NCI-H345 treated with DMSO at 0.1 percent for 48 hours (cell line): Measurements from ENCODE around the gene GET4.
"Not testable (repeated sequence)": the region's sequence is repeated elsewhere in the genome, so short reads cannot be mapped to it uniquely, and the experiment has no call there.

Experiments
- DNase-seq: peaks from one replicate; lab custom pipeline; 2025; ENCODE audit not compliant: unreplicated experiment; lab: John Stamatoyannopoulos, UW

GET4 gene

DNA sequence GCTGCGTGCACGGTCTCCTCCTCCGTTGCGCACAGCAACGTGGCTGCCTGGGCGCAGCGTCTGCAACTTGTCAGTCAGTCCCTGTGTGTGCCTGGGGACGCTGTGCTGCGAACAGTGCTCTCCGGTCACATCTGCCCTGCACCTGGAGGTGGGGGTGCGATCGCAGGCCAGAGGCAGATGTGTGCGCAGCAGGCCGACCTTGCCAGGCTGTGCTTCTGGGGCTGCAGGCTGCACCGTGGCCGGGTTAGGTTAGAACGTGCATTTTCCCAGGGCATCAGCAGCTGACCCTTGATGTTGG, 8.2 kb upstream of the GET4 start:
- no peak for DNase-seq

DNA sequence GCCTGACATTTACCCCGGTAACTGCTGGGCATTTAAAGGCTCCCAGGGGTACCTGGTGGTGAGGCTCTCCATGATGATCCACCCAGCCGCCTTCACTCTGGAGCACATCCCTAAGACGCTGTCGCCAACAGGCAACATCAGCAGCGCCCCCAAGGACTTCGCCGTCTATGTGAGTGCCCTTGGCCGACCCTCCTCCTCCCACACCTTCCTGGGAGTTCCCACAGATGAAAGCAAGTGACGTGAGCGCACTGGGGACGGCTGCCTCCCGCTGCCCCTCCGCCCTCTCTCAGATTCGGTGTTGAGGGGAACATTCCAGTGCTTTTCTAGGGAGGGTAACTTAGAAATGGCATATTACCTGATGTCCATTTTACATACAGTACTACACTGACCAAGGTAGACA, 7.0 kb upstream of the GET4 start:
- no peak for DNase-seq

DNA sequence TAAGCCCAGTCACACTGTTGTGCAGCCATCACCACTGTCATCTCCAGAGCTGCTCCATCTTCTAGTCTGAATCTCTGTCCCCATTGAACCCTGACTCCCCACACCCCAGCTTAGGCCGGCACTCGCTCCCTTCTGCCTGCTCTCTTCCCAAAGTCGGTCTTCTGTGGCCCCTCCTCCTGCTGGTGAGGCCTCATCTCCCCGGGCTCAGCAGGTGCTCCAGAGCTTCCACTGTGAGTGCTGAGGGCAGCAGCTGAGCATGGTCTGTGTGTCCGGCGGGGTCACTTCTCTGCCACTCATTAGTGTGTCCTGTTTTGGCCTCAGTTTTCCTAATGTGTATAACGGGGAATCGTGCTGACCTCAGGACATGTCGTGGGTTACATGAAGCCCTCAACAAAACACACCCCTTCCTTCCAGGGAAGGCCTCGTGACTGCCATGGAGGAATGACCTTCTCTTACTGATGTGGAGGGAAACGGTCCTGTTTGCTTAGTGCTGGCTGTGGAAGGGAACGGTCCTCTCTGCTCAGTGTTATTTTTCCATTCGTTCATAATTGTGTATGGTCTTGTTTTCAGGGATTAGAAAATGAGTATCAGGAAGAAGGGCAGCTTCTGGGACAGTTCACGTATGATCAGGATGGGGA, 4.3 kb upstream of the GET4 start:
- no peak for DNase-seq

DNA sequence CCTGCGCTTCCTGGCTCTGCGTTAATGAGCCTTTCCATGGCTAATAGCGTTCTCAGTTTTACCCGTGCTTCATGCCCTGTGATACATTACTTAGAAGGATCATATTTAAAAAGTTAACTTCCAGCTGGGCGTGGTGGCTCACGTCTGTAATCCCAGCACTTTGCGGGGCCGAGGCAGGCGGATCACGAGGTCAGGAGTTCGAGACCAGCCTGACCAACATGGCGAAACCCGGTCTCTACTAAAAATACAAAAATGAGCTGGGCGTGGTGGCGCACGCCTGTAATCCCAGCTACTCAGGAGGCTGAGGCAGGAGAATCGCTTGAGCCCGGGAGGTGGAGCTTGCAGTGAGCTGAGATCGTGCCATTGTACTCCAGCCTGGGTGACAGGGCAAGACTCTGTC, 3.7 kb upstream of the GET4 start:
- DNase-seq = not testable (repeated sequence)

DNA sequence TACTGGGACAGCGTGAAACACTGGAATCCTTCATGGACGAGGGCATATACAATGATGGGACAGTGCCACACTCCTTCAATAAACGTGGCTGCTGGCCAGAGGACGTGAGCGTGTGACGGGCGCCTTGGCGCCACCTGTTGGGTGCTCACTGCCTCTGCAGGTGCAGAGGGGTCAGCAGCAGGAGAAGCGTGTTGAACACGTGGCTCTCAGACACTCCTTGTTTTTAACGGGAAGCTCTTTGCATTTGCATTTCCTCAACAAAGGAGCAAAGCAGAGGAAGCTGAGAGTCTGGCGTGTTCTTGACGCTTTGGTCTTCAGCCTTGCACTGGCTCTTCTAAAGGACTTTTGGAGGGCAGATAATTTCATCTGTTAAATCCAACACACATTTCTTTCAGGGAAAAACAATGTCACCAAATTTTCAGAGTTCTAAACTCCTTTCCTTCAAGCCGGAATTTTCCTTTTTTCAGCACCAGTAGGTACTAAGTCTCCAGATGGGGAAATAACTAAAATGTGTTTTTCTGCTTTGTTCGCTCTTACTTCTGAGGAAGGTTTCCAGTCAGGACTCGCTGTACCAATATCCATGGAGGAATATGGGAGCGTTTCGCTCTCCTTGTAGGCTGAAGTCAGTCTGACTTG, 2.9 kb upstream of the GET4 start:
- peak; percentile 58 for DNase-seq

DNA sequence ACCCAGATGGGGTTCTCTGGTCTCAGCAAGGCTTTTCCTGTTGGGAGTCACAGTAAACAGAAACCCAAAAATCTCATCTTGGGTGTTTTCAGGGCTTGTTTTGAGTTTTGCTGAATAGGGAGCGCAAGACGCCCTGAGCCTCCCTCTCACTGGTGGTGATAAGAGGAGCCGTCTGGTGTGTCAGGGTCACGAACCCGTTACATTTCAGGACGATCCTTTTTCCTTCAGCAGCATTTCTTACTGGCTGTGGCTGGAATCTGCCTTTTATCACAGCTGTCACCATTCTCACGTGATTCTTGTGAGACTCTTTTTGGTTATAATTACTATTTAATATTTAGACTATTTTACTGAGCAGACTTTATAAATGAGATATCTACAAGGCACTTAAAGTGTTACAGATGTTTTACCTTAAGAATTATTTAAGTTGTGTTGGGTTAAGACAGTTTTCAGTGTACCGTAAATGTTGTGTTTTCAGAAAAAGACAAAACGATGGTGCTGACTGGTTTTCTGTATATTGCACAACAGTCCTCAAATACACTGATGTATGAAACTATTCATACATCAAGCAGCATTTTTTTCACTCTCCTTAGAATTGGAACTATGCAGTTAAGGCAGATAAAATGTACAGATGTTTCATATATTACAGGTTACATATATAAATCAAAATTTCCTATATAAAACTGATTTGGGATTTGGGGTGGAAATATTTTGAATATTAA, 2.2 kb upstream of the GET4 start:
- no peak for DNase-seq

DNA sequence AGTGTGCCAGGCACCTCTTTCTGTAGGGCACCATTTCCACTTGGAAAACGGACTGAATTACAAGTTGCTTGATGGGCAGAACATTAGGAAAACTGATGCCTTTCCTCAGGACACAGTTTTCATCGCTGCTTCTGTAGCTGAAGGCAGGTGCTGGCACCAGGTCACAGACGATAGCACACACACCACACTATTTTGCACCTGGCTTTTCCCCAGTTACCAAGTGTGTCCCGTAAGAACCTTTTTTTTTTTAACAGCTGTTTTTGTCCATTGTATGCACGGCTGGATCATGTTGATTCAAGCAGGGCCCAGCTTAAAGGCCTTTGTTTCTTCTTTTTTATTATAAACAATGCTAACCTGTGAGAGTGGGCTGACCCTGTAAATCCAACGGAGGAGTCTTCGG, 1.3 kb upstream of the GET4 start:
- DNase-seq = peak; percentile 58

DNA sequence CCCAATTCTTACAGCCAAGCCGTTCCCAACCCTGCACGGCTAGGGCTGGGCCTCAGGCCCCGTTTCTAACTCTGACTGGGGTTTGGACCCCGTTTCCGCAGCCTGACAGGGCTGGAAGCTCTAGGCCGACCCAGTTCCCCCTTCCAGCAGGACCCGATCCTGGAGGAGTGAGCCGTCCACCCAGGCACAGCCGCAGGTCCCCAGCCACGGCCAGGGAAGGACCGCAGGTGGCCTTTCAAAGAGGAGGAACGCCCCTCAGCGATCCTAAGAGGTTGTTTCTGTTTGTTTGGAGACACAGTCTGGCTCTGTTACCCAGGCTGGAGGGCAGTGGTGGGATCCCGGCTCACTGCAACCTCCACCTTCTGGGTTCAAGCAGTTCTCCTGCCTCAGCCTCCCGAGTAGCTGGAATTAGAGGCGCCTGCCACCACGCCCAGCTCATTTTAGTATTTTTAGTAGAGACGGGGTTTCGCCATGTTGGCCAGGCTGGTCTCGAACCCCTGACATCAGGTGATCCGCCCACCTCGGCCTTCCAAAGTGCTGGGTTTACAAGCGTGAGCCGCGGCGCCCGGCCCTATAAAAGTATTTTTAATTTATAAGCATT, 778 bp upstream of the GET4 start:
- peak; percentile 20 for DNase-seq

DNA sequence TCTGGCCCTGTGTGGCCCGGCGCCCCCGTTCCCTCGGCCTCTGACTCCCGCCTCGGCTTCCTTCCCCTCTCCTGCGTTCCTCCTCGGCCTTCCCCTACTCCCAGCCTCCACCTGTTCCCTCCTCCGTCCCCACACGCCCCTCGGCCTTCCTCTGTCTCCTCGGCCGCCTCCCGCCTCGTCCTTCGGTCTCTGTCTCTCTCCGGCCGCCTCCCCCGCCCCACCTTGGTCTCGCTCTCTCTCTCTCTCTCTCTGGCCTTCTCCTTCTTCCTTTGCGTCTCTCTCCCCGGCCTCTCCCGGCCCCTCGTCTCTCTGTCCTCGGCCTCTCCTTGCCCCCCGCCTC, 588 bp downstream of the GET4 start:
- DNase-seq = no peak

DNA sequence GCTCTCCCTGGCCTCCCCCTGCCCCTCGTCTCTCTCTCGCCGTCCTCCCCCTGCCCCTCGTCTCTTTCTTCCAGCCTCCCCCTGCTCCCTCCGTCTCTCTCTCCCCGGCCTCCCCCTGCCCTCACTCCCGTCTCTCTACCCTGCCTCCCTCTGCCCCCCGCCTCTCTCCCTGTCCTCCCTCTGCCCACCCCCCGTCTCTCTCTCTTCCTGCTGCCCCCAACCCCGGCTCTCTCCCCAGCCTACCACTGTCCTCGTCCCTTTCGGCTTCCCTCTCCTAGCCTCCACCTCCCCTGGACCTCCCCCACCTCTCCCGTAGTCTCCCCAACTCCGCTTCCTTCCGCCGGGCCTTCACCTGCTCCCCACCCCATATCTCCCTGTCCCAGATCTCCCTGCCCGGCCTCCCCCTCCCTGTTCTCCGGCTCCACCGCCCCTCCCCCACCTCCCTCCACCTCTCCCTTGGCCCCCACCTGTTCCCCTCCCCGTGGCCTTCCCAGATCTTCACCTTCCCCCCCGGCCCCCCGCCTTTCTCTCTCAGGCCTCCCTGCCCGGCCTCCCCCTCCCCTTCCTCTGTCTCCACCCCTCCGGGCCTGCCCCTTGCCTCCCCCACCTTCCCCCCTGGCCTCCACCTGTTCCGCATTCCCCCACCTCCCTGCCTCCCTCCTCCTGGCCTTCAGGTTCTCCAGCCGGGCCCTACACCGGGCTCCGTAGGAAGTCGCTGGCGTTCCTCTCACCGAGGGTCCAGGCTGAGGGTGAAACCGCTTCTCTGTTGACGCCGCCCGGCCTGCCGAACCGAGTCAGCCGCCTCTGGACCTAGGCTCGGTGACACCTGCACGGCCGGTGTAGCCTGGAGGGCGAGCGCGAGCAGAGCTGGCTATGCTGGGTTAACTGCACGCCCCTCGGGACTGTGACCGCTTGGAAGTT, 1.2 kb downstream of the GET4 start:
- no peak for DNase-seq

DNA sequence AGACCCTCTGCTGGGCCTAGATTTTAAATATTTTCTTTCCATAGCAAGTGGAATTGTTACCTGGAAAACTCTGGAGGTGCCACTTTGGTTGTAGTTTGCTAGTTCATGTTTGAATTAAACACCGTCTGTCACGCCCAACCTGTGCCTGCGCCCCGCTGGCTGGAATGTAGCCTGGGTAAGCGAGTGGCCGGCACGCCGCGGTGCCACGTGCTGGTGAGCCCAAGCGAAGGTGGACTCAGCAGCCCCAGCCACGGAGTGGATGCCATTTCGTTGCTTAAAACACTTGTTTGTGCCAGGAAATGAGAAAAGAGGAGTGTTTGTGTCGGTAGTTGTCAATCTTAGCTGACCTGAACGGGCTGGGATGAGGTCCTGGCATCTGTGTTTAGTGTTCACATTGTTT, 2.7 kb downstream of the GET4 start:
- DNase-seq = no peak

DNA sequence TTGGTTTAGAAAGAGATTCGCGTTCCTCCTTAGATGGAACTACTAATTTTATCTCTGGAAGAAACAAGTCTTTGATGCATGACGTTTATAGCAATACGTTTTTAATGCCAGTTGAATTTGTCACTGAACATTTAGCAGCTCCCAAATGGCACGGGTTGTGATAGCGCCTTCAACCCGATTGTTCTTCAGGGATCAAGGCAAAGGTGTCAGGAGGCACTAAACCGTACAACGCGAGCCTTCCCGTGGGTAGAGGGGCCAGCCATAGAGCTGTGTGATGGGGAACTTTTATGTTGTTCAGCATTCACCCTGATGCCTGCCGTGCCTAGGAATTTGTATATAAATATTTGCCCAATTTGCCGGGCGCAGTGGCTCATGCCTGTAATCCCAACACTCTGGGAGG, 3.4 kb downstream of the GET4 start:
- DNase-seq = no peak

DNA sequence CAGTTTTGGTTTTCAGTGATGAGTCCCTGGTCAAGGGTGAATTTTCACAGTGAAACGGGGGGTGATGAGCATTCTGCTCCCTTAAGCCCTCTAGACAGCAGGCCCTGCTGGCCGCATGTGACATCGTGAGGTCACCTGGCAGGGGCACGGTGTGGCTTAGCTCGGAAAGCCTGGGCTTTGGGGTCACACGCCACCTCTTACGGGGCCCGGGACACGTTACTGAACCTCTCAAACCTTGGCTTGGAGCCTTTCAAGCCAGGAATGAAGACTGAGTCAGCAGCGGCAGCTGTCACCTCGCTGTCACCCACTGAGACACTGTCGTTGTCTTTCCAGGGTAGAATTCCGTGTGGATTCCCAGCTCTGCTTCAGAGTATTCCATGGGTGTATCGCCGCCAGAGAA, 4.1 kb downstream of the GET4 start:
- DNase-seq = no peak

DNA sequence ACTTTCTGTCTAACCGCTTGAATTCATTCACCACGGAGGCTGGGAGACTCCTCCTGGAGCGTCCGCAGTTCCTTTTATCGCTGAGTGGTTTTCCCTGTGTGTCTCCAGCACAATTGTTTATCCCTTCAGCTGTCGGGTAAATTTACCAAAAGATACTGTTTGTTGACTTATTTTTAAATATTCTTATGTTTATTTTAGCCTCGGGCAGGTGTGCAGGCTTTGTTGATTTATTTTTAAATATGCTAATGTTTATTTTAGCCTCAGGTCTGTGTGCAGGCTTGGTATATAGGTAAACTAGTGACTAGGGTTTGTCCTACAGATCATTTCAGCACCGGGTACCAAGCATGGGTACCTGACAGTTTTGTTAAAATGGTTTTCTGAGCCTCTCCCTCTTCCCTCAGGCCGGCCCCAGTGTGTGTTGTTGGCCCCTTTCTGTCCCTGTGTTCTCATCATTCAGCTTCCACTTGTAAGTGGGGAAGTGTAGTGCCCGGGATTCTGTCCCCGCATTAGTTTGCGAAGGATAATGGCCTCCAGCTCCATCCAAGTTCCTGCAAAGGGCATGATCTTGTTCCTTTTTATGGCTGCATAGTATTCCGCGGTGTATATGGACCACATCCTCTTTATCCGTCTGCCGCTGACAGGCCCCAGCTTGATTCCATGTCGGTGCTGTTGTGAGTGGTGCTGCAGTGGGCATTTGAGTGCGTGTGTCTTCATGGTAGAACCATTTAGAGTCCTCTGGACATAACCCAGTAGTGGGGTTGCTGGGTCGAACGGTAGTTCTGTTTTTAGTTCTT, 5.3 kb downstream of the GET4 start:
- peak; percentile 79 for DNase-seq

DNA sequence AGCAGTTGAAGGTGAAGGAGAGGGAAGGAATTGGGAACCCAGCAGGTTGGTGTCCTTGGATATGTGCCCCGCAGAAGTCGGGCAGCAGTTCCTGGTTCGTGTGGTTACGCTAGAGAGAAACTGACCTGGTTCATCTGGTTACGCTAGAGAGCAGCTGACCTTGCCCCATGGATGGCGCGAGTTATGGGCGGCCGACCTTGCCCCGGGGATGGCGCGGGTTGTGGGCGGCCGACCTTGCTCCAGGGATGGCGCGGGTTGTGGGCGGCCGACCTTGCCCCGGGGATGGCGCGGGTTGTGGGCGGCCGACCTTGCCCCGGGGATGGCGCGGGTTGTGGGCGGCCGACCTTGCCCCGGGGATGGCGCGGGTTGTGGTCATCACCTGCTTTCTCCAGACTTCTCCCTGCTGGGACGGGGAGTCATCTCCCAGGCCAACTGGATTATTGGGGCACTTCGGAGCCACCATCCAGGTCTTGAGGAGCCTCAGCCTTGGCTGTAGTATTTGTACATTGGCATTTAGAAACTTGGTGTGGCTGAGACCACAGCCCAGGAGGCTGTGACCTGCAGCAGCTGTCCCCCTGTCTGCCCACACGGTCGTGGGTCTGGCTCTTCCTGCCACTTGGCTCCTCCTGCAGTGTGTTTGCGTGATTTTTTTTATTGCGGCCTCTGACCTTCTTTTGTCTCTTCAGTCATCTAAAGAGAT, 6.1 kb downstream of the GET4 start:
- no peak for DNase-seq

DNA sequence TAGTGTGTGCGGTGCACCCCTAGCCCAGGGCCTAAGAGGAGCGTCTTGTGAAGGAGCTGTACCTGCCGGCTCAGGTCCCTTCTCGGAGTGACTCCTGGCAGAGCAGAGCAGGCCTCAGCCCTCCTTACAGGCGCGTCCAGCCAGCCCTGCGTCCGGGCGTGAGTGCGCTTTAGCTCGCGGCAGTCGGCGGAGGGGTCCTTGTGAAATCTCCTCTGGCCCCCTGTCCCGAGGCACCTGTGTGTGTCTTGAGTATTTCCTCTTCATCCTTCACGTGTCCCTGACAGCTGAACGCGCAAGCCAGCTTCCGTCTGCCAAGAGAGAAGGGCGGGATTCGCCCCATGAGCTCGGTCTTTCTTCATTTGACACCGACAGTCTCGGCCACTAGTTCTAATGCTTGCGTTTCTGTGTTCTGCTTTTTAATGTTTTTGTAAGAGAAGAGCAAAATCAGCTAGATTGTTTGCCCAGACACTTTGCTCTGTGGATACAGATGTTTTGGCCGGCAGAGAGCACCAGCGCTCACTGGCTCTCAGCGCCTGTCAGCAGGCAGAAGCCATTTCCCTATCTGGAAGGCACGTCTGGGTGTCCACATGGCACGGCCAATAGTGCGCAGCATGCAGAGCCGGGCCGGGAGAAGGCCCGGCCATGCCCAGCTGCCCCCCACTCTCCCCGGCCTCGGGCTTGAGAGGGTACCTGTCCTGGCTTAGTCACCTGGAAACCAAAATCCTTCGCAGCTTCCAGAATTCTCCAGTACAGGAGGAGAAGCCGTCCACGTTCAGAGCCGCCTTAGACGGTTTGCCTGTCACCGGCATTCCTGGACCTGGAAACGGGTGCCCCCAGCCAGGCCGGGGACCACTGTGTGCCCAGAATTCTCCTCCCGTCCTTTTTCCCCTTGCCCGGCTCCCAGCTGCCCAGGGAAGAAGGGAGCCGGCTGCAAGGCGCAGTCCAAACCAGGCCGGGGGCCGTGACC, 7.0 kb downstream of the GET4 start:
- no peak for DNase-seq

DNA sequence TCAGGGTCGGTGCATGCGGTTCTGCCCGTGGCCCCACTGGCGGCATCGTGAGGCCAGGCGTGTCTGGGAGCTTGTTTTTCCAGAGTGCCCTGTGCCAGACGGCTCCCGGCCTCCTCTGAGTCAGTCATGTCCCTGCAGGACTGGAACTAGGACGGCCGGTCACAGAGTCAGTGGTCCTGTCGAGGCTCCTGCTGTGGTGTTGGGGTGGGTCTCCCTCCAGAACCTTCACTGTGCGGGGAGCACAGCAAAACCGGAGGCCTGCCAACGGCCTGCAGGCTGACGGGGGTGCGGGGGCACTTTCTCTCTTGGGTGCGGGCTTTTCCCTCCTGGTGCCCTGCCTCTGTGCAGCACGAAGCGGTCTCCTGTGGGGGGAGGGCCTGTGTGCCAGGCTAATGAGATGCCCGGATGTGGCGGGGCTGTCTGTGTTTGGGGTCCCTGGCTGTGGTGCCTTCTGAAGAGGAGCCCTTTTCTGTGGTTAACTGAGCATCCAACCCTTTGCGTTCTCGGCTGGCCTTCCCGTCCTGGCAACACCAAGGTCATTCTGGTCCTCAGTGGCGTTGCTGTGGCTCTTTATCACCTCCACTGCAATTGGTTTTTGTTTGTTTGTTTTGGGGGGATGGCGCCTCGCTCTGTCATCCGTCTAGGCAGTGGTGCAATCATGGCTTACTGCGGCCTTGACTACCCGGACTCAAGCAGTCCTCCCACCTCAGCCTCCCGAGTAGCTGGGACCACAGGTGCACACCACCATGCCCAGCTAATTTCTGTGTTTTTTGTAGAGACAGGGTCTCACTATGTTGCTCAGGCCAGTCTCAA, 8.0 kb downstream of the GET4 start:
- no peak for DNase-seq

DNA sequence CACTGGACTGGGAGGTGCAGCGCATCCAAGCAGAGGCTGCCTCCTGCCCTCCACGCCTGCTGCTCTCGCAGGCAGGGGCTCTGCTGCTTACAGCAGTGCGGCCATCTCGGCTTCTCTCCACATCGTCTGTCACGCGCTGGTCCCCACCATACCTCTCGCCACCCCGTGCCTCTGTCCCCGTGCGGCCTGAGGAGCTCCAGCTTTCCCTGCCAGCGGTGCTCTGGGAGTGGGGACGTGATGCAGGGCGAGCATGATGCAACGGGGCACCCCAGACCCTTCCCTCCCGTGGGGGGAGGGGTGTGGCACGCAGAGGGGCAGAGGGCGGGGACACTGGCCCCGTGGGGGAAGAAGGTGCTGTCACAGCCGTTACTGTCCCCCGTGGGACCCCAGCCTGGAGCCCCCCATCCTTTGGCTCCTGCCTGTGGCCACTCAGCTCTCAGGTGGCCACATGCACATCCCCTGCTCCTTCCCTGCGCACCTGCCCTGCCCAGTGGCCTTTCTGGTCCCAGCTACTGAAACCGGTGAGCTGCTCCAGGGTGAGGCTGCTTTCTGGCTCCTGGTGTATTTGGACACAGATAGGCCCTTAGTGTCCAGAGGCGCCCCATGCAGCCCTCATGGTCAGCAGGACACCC, 9.0 kb downstream of the GET4 start:
- no peak for DNase-seq
